Body of pancreas (tissue), 4 donors: ENCODE data around the gene ATG4B.

ENCODE experiments used
- CTCF ChIP-seq, 7 experiments: fragments of 450-650 bp in 4 of 7; fragments of 200-600 bp in 3 of 7; sonication (generic) in 3 of 7; IDR thresholded peaks; one replicate each; pipeline ENCODE4 v1.5.1; 2016 to 2019; ENCODE audit warnings: antibody characterized with exemption in 7 of 7
- POLR2A ChIP-seq, 3 donors: fragments of 450-650 bp; IDR thresholded peaks; one replicate each; pipeline ENCODE4 v1.6.1; 2016; ENCODE audit warnings: antibody characterized with exemption in 3 of 3, mild to moderate bottlenecking in 2 of 3

DNA sequence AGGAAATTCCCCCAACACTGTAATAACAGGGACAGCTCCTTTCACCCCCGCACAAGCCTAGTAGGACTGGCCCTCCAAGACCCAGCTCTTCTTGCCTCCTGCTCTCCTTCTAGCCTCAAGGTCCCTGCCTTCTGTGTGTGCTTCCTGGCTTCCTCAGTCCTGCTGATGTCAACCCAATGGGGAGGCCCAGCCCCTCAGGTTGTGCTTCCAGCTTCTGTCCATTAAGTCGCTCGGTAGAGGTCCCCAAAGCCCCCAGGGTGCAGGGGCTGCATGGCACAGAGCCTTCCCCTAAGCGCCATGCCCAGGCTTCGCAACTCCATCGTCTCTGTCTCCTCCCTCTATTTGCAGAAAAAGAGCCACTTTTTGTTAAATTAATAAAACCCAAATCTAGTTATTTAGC lies 39.9 kb upstream of the ATG4B start:
- no peak for TF ChIP-seq CTCF (IDR thresholded peaks at IDR 0.05)
- no peak for TF ChIP-seq POLR2A (IDR thresholded peaks at IDR 0.05)
